Lung (tissue), 12 donors: ENCODE results near the gene GNAT3. TPM values are rescaled to one million over a fixed set of nuclear protein-coding genes. Genes with fewer than 3 reads are reported as not detected.

Experiments
- ATAC-seq: fragments of 200-7000 bp; cut with Tn5 transposase; one replicate; pipeline ENCODE4 v1.9.1; 2020; ENCODE audit warnings: moderate number of reproducible peaks; ENCODE audit not compliant: insufficient read depth, low FRiP score
- DNase-seq, 3 donors: peaks; one replicate each; pipeline ENCODE4 v3.0.0-alpha.2; 2013 to 2017
- H3K27ac ChIP-seq, 2 donors: one replicate each; pipeline ENCODE4 v1.5.1; 2013; ENCODE audit warnings: mild to moderate bottlenecking in 2 of 2, moderate library complexity in 2 of 2, control low read depth in 1 of 2, inconsistent platforms in 1 of 2, low read depth in 1 of 2, low read length in 1 of 2
- H3K27me3 ChIP-seq, 3 donors: one replicate each; pipeline ENCODE4 v1.5.1; 2013; ENCODE audit warnings: low read length in 2 of 3; ENCODE audit not compliant: control insufficient read depth in 3 of 3, insufficient read depth in 3 of 3
- H3K36me3 ChIP-seq, 4 donors: one replicate each; pipeline ENCODE4 v1.5.1; 2013; ENCODE audit warnings: low read length in 4 of 4, mild to moderate bottlenecking in 1 of 4, moderate library complexity in 1 of 4; ENCODE audit not compliant: control insufficient read depth in 4 of 4, insufficient read depth in 4 of 4
- H3K4me1 ChIP-seq, 5 donors: one replicate each; pipeline ENCODE4 v1.5.1; 2013; ENCODE audit warnings: low read length in 5 of 5, mild to moderate bottlenecking in 2 of 5, moderate library complexity in 1 of 5; ENCODE audit not compliant: control insufficient read depth in 5 of 5, insufficient read depth in 5 of 5
- H3K4me3 ChIP-seq: one replicate; pipeline ENCODE4 v1.5.1; 2013; ENCODE audit warnings: mild to moderate bottlenecking, control low read depth, moderate library complexity
- H3K9ac ChIP-seq, 2 donors: one replicate each; pipeline ENCODE4 v1.5.1; 2013; ENCODE audit warnings: low read length in 2 of 2, control low read depth in 1 of 2; ENCODE audit not compliant: insufficient read depth in 1 of 2
- H3K9me3 ChIP-seq, 4 donors: one replicate each; pipeline ENCODE4 v1.5.1; 2013; ENCODE audit warnings: low read length in 3 of 4, mild to moderate bottlenecking in 1 of 4, moderate library complexity in 1 of 4; ENCODE audit not compliant: control insufficient read depth in 4 of 4, insufficient read depth in 3 of 4
- CTCF ChIP-seq: IDR thresholded peaks from 2 replicates; pipeline ENCODE4 v1.5.1; 2012; ENCODE audit warnings: mild to moderate bottlenecking; ENCODE audit errors: control extremely low read depth, extremely low read depth
- WGBS, 2 donors: extraction: QIAGEN DNeasy Blood & Tissue Kit; methylation state at CpG; one replicate each; pipeline ENCODE4 v1.1.7; 2013; 5-methylcytosine and 5-hydroxymethylcytosine counted together
- polyA plus RNA-seq, 2 donors: library from polyadenylated mRNA; stranded (reverse); fragments of 200-250 nt; gene quantifications; one replicate each; pipeline ENCODE4 v1.2.1, GENCODE V29; 2013
- total RNA-seq, 2 donors: library from RNA; depleted of rRNA in 1 of 2; stranded (reverse); fragments of >200 nt in 1 of 2; gene quantifications; one replicate each; pipeline ENCODE4 v1.2.1, GENCODE V29; 2014 to 2021
- donor health status: control.
- donor health status: control.
- donor health status: Bipolar disorder and iron deficiency.
- donor health status: healthy.
- donor health status: DM: yes; HTN: yes; CAD: no.

GNAT3 gene
- total and polyA plus RNA-seq, 4 donors: not detected

GRCh38 chr7:80417211-80417793, 94.6 kb downstream of the GNAT3 start:
- Histone ChIP-seq H3K9ac (no peak overlapping the region), H3K27ac (no peak overlapping the region), H3K4me1 (peaks cover 0 to 4% (median 0%) of the 10 kb centered on the region in 5 donors), H3K27me3 (no peaks in the 10 kb centered on the region), H3K9me3 (no peaks in the 10 kb centered on the region), H3K36me3 (no peaks in the 10 kb centered on the region), H3K4me3 (no peak overlapping the region)
- DNase-seq (no peak), ATAC-seq (no peak)
- WGBS, 2 donors: 92 to 95% methylated on average over 6 of the region's 6 CpGs
- TF ChIP-seq CTCF: no peak

GRCh38 chr7:80415522-80415921, 96.3 kb downstream of the GNAT3 start:
- no peak overlapping the region for H3K27ac ChIP-seq
- H3K4me1 ChIP-seq: peaks cover 0 to 4% (median 0%) of the 10 kb centered on the region in 5 donors
- no peak overlapping the region for H3K9ac ChIP-seq
- no peaks in the 10 kb centered on the region for H3K27me3 ChIP-seq
- DNase-seq (no peak), ATAC-seq (no peak)
- WGBS, 2 donors: 88 to 95% methylated on average over 1 of the region's 1 CpG
- no peaks in the 10 kb centered on the region for H3K9me3 ChIP-seq
- no peak for TF ChIP-seq CTCF
- no peaks in the 10 kb centered on the region for H3K36me3 ChIP-seq
- no peak overlapping the region for H3K4me3 ChIP-seq

- DNase-seq (no peak), ATAC-seq (no peak)
Measured at GRCh38 chr7:80415114-80415513, 96.8 kb downstream of the GNAT3 start.

More at GRCh38 chr7:80415114-80415513, 96.8 kb downstream of the GNAT3 start:
- H3K27me3 ChIP-seq: no peaks in the 10 kb centered on the region
- no peak overlapping the region for H3K9ac ChIP-seq
- H3K9me3 ChIP-seq: no peaks in the 10 kb centered on the region
- no peak for TF ChIP-seq CTCF
- H3K36me3 ChIP-seq: no peaks in the 10 kb centered on the region
- peaks cover 0 to 4% (median 0%) of the 10 kb centered on the region in 5 donors for H3K4me1 ChIP-seq
- no peak overlapping the region for H3K27ac ChIP-seq
- no peak overlapping the region for H3K4me3 ChIP-seq
- WGBS, 2 donors: 89 to 92% methylated on average over 3 of the region's 3 CpGs
